Dendritic cell treated with granulocyte-macrophage colony-stimulating factor and Interleukin-4, amounts not matched to agents 40 ng/mL and 50 ng/mL, for 4 days (primary cell): ENCODE data around the gene MEF2D.

Experiments used
- H3K27ac Mint-ChIP-seq: one replicate; pipeline ENCODE4 v1.8.0; 2022; ENCODE audit warnings: mild to moderate bottlenecking, mixed read lengths
- H3K27me3 Mint-ChIP-seq: one replicate; pipeline ENCODE4 v1.8.0; 2022; ENCODE audit warnings: mild to moderate bottlenecking, mixed read lengths
- H3K36me3 Mint-ChIP-seq: one replicate; pipeline ENCODE4 v1.8.0; 2022; ENCODE audit warnings: low read depth, mixed read lengths
- H3K4me1 Mint-ChIP-seq: one replicate; pipeline ENCODE4 v1.8.0; 2022; ENCODE audit warnings: low read depth, mixed read lengths
- H3K4me3 Mint-ChIP-seq: one replicate; pipeline ENCODE4 v1.8.0; 2022; ENCODE audit warnings: mild to moderate bottlenecking, moderate library complexity, mixed read lengths
- H3K9me3 Mint-ChIP-seq: one replicate; pipeline ENCODE4 v1.8.0; 2022; ENCODE audit warnings: mixed read lengths
- intact Hi-C: fragments of 100-400 bp; cut with micrococcal nuclease; formaldehyde crosslinking; loops from one replicate; pipeline ENCODE4 v1.15.0; 2022

Gene MEF2D

DNA sequence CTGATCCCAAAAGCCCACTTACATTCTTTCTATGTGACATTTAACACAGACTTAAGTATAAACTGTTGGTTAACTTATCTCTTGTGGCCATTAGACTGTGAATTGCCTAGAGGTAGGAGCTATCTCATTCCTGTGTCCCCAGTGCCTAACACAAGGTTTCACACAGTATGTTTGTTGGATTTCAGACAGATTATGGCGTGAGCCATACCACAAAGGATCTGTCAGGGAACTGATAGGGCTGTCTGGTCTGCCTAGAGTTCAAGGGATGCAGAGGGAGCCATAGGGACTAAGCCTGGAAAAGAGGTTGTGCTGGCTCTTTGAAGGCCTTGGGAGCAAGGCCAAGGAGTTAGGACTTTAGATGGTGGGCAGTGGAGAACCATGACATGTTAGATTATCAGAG lies 40.0 kb downstream of the MEF2D start:
- H3K4me1 Mint-ChIP-seq = peaks cover 43% of the 10 kb centered on the region
- H3K36me3 Mint-ChIP-seq = peaks cover 47% of the 10 kb centered on the region
- intact Hi-C loops = no loop called here
- no peaks in the 10 kb centered on the region for H3K27me3 Mint-ChIP-seq
- H3K4me3 Mint-ChIP-seq = no peak overlapping the region
- H3K27ac Mint-ChIP-seq = no peak overlapping the region
- H3K9me3 Mint-ChIP-seq = no peaks in the 10 kb centered on the region

DNA sequence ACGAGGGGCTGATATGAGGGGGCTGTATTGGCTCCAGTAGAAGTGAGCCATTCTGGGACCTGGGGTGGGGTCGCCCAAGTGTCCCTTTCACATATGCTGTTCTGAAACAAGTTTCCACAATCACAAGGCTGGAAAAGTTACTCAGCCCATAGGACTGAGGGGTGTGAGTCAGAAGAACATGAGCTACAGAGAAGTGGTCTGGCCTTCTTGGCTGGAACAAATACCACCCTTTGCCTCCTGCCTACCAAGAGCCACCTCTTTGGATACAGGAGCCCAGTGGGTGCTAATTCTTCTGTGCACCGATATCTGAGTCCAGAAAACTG lies 42.4 kb downstream of the MEF2D start:
- Mint-ChIP-seq H3K27me3 (no peaks in the 10 kb centered on the region), H3K9me3 (no peaks in the 10 kb centered on the region), H3K27ac (peak overlapping the region; percentile 100), H3K36me3 (peaks cover 23% of the 10 kb centered on the region), H3K4me1 (peaks cover 38% of the 10 kb centered on the region), H3K4me3 (no peak overlapping the region)
- intact Hi-C loops = loop anchor here (5.0 kb wide), 1 partner anchor 34 kb away; no protein-coding TSS in a partner anchor

DNA sequence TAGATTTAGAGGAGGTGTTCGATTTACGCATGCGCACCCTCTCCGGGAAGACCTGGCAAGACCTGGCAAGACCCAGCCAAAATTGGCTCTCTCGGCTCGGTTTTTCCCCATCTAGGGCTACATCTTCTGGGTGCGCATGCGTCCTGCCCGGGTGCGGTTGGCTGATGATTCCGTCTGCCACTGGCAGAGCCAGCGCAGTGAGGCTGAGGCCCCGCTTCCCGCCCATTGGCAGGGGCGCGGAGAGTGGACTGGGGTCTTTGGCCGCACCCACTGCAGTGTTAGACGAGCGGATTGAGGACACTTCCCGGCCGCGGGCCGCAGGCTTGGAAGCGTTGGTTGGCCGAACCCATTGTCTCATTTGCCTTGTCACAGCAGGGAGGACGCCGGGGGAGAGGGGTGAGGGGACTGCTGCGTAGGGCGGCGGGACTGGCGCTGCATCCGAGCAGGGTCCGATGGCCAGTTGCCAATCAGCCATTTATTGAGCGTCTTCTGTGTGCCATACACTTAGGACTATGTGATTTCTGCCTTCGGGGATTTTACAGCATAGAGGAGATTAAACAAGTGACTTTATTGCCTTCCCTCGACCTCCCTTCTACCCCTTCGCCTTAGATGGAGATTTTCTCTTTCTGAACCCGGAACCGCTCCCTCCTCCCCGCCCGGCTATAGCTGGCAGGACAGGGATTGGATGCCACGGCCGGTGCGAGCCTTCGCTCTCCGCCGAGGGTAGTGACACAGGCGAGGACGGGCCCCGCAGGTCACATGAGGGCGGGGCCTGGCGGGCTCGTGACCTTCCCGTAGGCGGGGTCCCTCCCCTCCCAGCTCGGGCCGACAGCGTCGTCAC lies 43.7 kb downstream of the MEF2D start:
- H3K4me3 Mint-ChIP-seq = peak overlapping the region; percentile 92
- H3K4me1 Mint-ChIP-seq = peaks cover 45% of the 10 kb centered on the region
- H3K9me3 Mint-ChIP-seq = no peaks in the 10 kb centered on the region
- intact Hi-C loops = loop anchor here (1.0 to 5.0 kb wide), 4 partner anchors 35 to 151 kb away; partner anchors contain the start of genes GPATCH4 and MEF2D
- H3K27me3 Mint-ChIP-seq = no peaks in the 10 kb centered on the region
- peak overlapping the region; percentile 100 for H3K27ac Mint-ChIP-seq
- H3K36me3 Mint-ChIP-seq = peaks cover 18% of the 10 kb centered on the region

DNA sequence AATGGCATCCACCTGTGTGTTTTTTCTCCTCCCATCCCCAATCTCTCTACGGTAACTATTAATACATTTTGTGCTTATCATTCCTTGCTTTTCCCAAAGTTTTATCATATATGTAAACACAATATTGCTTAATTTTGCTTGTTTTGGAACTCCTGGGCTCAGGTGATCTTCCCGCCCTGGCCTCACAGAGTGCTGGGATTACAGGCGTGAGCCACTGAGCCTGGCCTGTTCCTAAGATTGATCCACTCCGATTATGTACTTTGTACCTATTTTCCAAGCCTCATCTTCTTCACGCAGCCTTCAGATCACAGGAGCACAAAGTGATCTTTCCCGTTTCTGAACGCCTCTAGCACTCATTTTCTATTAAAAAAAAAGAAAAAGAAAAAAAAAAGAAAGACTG lies 45.2 kb downstream of the MEF2D start:
- Mint-ChIP-seq H3K4me3 (no peak overlapping the region), H3K9me3 (no peaks in the 10 kb centered on the region), H3K4me1 (peaks cover 51% of the 10 kb centered on the region), H3K27me3 (peaks cover 2% of the 10 kb centered on the region), H3K36me3 (peaks cover 13% of the 10 kb centered on the region), H3K27ac (no peak overlapping the region)
- intact Hi-C loops = loop anchor here (5.0 kb wide), 1 partner anchor 37 kb away; no protein-coding TSS in a partner anchor

DNA sequence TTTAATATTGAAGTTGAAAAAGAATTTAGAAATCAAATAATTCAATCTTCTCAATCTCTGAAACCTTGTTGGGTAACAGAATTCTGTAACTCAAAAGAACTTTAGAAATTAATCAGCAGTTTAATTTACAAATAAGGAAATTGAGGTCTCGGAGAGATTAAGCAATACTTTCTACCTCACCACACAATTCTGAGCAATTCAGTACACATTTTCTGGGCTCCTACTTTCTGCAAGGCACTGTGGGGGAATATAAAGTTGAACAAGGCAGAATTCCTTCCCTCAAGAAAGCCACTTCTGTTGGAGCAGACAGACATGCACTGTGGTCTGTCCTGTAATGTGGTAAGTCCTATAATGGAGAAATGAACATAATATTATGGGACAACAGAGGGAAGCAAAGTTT lies 47.7 kb downstream of the MEF2D start:
- peaks cover 5% of the 10 kb centered on the region for H3K36me3 Mint-ChIP-seq
- intact Hi-C loops = no loop called here

DNA sequence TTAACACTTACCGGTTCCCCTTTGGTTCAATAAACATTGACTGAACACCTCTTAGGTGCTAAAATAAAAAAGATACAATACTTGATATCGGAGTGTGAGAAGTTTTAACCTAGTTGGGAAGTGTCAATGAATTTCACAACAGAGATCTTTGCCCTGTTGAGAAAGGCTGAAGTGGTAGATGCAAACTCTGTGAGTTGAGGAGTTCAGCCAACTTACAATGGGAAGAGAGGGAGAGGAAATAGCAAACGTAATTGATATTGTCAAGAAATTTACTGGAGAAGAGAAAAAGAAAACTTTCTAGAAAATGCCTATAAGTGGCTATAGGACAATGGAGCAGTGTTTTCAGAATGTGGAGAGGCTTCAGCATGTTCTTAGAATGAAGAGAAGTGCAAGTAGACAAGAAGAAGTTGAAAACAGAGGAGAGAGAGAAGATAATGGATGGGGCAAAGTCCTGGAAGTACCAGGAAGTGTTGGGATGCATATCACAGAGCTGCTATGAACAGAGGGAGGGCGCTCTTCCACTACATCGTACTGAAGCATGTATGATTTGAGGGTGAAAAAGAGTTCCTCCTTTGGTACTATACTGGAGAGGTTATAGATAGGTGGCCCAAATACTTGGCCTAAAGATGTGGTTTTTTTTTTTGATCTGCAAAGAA lies 48.9 kb downstream of the MEF2D start:
- H3K36me3 Mint-ChIP-seq = peaks cover 2% of the 10 kb centered on the region
- peaks cover 37% of the 10 kb centered on the region for H3K4me1 Mint-ChIP-seq
- intact Hi-C loops = no loop called here
- no peak overlapping the region for H3K4me3 Mint-ChIP-seq
- no peaks in the 10 kb centered on the region for H3K9me3 Mint-ChIP-seq
- H3K27ac Mint-ChIP-seq = no peak overlapping the region
- peaks cover 17% of the 10 kb centered on the region for H3K27me3 Mint-ChIP-seq

More for the DNA sequence above, 47.7 kb downstream of the MEF2D start:
- peaks cover 47% of the 10 kb centered on the region for H3K4me1 Mint-ChIP-seq
- H3K9me3 Mint-ChIP-seq = no peaks in the 10 kb centered on the region
- peak overlapping the region; percentile 50 for H3K27ac Mint-ChIP-seq
- no peak overlapping the region for H3K4me3 Mint-ChIP-seq
- peaks cover 12% of the 10 kb centered on the region for H3K27me3 Mint-ChIP-seq

DNA sequence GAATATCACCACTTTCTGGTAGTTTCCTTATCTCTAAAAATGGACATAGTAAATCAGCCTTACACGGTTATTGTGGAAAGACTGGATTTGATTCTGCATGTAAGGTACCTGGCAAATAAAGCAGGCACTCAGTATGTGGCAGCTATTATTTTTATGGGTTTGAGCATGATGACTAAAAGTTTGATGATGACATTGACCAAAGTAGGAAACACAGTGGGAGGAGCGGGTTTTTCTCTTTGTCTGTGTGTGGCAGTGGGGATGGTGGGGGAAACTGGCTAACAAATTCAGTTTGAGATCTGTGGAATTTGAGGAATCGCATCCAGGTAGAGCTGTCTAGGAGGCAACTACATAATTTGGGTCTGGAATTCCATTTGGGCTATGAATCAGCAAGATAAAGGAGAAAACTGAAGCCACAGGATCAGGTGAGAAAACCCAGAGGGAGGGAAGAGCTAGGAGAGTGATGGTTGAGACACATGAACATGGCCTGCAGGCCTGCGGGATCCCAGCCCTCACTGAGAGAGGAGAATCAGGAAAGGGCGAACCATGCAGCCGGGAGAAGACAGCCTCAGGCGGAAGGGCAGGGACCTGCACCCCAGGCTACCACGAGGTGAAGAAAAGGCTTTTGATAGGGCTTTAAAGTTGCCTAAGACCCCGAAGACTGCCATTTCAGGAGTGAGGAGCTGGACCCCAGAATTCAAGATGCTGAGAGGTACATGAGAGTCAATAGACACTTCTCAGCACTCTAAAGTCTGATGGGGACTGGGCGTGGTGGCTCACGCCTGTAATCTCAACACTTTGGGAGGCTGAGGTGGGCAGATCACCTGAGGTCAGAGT lies 52.2 kb downstream of the MEF2D start:
- Mint-ChIP-seq H3K27me3 (peaks cover 45% of the 10 kb centered on the region), H3K27ac (no peak overlapping the region), H3K4me3 (no peak overlapping the region), H3K9me3 (no peaks in the 10 kb centered on the region), H3K4me1 (peaks cover 26% of the 10 kb centered on the region), H3K36me3 (no peaks in the 10 kb centered on the region)
- intact Hi-C loops = no loop called here

DNA sequence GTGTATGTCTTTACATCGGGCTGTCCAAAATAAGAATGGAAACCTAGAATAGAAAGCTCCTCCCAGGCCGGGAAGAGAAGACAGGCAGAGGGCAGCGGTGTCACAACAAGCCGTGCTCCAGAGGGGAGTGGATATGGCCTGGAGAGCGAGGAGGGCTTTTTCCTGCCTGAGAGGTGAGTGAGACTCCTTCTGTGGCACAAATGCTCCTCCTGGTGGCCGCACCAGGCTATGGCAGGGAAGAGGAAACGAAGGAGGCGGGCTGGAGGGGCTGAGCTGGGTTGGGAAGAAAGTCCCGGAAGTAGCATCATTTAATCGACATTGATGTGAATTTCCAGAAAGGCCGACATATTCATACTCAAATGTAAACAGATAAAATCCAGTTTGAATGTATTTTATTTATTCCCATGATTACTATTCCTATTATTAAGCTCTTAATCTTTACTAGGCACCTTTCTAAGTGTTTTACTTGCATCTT lies 54.7 kb downstream of the MEF2D start:
- intact Hi-C loops = loop anchor here (1.0 kb wide), 1 partner anchor 61 kb away; no protein-coding TSS in a partner anchor
- Mint-ChIP-seq H3K4me3 (no peak overlapping the region), H3K36me3 (no peaks in the 10 kb centered on the region), H3K4me1 (peaks cover 8% of the 10 kb centered on the region), H3K9me3 (no peaks in the 10 kb centered on the region), H3K27ac (no peak overlapping the region), H3K27me3 (peaks cover 65% of the 10 kb centered on the region)

DNA sequence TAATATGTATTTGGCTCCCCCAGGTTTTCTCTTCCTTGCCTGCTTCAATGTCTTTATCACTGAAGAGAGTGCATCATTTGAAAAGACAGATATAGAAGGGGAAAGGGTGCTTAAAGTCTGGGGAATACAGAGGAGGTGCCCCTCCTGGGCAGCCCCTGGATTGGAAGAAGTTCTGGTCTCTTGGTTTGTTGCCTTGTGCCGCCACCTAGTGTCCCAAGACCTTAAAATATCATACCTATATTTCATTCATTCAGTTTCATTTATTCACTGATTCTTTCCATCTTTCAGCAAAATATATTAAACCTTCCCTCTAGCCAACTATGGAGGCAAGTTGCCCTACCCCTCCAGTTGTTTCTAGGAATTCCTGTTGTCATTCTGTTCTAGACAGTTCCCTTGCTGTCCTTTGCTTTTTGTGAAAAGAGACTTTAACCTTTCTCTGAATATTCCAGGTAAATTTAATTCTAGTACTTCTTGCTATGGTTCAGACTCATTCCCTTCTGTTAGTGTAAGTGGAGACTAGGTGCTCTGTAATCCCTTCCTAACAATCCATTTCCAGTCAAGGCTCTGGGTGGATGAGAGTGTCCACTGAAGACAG lies 56.1 kb downstream of the MEF2D start:
- H3K9me3 Mint-ChIP-seq = no peaks in the 10 kb centered on the region
- peaks cover 78% of the 10 kb centered on the region for H3K27me3 Mint-ChIP-seq
- H3K4me1 Mint-ChIP-seq = peaks cover 13% of the 10 kb centered on the region
- H3K27ac Mint-ChIP-seq = no peak overlapping the region
- H3K36me3 Mint-ChIP-seq = no peaks in the 10 kb centered on the region
- no peak overlapping the region for H3K4me3 Mint-ChIP-seq
- intact Hi-C loops = no loop called here

DNA sequence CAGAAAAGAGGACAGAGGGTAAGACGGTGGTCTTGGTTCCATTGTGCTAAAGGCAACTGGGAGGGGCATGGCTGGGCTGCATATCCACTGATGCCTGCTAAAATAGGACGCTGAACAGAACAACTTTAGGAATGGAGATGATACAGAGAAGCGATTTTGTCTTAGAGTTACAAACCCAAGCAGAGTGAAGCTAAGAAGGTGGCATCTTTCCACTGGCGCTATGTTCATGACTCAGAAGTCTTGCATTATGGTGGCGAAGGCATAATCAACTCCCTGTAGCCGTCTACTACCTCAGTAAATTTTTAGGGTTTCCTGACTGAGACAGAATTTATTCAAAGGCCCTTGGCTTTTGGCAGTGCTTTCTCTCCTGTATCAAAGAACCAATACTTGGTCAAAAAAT lies 57.3 kb downstream of the MEF2D start:
- intact Hi-C loops = no loop called here
- Mint-ChIP-seq H3K36me3 (no peaks in the 10 kb centered on the region), H3K4me1 (peaks cover 18% of the 10 kb centered on the region), H3K27ac (no peak overlapping the region), H3K4me3 (no peak overlapping the region), H3K9me3 (no peaks in the 10 kb centered on the region), H3K27me3 (peaks cover 83% of the 10 kb centered on the region)

DNA sequence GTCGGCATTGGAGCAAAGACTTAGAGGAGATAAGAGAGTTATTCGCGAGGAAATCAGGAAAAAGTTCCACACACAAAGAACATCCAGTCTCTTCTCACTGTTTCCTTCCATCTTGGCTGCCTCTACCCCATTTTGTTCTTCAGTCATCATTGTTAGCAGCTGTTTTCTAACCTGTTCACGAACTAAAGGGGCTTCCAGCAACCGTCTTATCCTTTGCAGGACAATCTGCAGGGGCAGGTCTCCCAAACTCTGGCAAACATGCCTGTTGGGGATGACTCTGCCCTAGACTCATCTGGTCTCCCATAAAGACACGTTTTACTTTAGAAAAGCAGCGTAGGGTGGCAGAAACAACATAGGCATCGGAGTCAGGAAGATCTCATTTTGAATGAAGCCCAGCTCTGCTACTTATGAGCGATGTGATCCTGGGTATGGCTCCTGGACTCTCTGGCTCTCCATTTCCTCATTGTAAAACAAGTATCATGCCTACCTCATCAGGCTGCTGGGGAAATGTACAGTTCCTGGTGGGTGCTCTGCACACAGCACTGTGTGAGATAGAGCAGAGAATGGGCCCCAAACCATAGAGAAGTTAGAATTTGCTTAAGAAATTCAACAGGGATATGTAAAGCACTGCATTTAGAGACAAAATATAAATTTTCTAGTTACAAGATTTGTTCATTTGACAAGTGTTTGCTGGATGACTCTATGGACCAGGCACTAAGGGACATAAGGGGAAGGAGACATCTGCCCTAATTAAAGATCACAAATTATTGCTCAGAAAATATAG lies 59.7 kb downstream of the MEF2D start:
- H3K4me3 Mint-ChIP-seq = no peak overlapping the region
- H3K36me3 Mint-ChIP-seq = no peaks in the 10 kb centered on the region
- H3K27ac Mint-ChIP-seq = no peak overlapping the region
- H3K27me3 Mint-ChIP-seq = peaks cover 90% of the 10 kb centered on the region
- intact Hi-C loops = no loop called here
- peaks cover 34% of the 10 kb centered on the region for H3K4me1 Mint-ChIP-seq
- no peaks in the 10 kb centered on the region for H3K9me3 Mint-ChIP-seq

DNA sequence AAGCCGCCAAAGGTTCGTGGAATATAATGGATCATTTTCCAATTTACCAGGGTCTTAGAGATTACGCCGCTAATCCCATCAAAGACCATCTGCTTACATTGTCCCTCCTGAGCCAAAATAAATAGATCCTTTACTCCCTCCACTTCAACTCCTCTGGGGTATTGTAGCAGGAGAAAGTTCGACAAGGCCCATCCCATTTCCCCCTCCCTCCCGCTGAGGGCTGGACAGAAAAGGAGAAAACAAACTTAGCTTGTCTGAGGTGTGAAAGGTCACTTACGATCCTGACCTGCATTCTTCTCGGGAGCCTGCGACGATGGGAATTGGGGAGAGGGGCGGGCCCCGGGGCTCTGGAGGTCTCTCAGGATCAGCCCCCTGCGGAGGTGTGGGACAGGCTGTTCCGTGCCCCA lies 60.8 kb downstream of the MEF2D start:
- H3K4me1 Mint-ChIP-seq = peaks cover 40% of the 10 kb centered on the region
- no peak overlapping the region for H3K4me3 Mint-ChIP-seq
- intact Hi-C loops = no loop called here
- H3K27ac Mint-ChIP-seq = no peak overlapping the region
- no peaks in the 10 kb centered on the region for H3K36me3 Mint-ChIP-seq
- no peaks in the 10 kb centered on the region for H3K9me3 Mint-ChIP-seq
- H3K27me3 Mint-ChIP-seq = peaks cover 93% of the 10 kb centered on the region
